ENCODE data around the gene SRL.

- TF ChIP-seq TCF7L2 (IDR thresholded peaks at IDR 0.05; ENCODE audit: low read depth, low read length) (no peak), CTCF (IDR thresholded peaks at IDR 0.05) (no peak), POLR2AphosphoS5 (IDR thresholded peaks at IDR 0.05; ENCODE audit: low read depth, low read length) (no peak)
Observed at GRCh38 chr16:4204521-4204920, 37.4 kb downstream of the SRL start.
